ENCODE measurements around the gene OR1I1. TPM values are rescaled to one million over a fixed set of nuclear protein-coding genes. Genes with fewer than 3 reads are reported as not detected.
"Not testable (repeated sequence)": the region's sequence is repeated elsewhere in the genome, so short reads cannot be mapped to it uniquely, and the experiment has no call there.

OR1I1 gene, protein sequence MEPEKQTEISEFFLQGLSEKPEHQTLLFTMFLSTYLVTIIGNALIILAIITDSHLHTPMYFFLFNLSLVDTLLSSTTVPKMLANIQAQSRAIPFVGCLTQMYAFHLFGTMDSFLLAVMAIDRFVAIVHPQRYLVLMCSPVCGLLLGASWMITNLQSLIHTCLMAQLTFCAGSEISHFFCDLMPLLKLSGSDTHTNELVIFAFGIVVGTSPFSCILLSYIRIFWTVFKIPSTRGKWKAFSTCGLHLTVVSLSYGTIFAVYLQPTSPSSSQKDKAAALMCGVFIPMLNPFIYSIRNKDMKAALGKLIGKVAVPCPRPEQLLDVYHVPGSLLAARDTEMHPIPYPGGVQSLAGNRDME
- total RNA-seq, result not detected in 2 replicates

DNA sequence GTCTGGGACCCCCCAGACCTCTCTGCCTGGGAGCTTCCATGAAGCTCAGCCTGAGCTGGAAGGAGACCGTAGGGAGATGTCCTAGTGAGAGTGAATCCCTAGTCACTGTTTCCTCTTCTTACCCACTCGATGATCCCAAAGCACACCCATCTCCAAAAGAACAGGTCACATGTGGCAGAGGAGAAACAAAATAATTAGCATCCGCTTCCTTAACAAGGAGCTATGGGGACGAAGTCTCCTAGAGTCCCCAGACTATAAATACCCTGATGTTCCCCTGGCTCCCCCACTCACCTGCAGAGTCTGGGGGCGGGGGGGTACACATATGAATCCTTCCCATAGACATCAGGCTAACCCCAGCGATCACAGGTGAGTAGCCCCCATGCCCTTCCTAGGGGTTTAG, at the start of gene OR1I1:
OR1I1 (plus strand) TSS at position 301 of the 400 bp plus-strand sequence. CDS start 4,855 bp downstream, outside the sequence.
- H3K27ac Mint-ChIP-seq, result no peak within 1 kb of the TSS
- no peak for DNase-seq (ENCODE audit: low spot score)
- intact Hi-C loops (cut with micrococcal nuclease), result no loop called here

DNA sequence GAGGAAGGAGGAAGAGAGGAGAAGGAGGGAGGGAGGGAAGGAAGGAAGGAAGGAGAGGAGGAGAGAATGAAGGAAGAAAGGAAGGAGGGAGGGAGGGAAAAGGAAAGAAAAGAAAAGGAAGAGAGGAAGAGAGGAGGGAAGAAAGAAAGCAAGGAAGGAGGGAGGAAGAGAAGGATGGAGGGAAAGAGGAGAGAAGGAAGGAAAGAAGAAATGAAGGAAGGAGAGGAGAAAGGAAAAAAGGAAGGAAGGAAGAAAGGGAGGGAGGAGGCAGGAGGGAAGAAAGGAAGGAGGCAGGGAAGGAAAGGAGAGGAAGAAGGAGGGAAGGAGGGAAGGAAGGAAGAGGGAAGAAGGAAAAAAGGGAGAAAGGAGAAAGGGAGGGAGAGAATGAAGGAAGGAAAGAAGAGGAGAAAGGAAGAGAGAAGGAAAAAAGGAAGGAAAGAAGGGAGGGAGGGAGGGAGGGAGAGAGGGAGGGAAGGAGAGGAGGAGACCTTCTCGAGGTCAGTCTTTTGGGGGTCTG, 46.2 kb upstream of the OR1I1 start:
- intact Hi-C loops (cut with micrococcal nuclease), result no loop called here
- no peak for DNase-seq (ENCODE audit: low spot score)
- Mint-ChIP-seq H3K36me3 (ENCODE audit: low read depth) (no peaks in the 10 kb centered on the region), H3K27me3 (ENCODE audit: insufficient read depth) (peaks cover 1% of the 10 kb centered on the region), H3K27ac (no peak overlapping the region), H3K9me3 (no peaks in the 10 kb centered on the region), H3K4me3 (no peak overlapping the region), H3K4me1 (ENCODE audit: low read depth) (no peaks in the 10 kb centered on the region)

More for the DNA sequence above, at the start of gene OR1I1:
- Mint-ChIP-seq H3K27me3 (ENCODE audit: insufficient read depth) (peaks cover 4% of the 10 kb centered on the region), H3K36me3 (ENCODE audit: low read depth) (no peaks in the 10 kb centered on the region), H3K9me3 (no peaks in the 10 kb centered on the region), H3K4me1 (ENCODE audit: low read depth) (no peaks in the 10 kb centered on the region), H3K4me3 (no peak within 1 kb of the TSS)

DNA sequence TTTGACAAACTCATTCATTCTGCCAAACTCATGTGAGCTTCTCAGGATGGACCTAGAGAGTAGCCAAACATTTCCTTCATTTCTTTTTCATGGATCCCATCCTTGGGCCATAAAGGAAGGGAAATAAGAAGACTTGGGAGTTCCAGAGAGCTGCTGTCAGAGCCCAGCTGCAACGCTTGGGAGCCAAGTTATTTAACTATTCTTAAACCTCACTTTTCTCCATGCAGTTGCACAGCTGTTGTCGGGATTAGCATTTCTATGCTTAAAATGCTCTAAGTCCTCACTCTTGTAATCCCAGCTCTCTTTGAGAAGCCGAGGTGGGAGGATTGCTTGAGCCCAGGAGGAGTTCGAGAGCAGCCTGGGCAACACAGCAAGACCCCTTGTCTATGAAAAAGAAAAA, 44.4 kb upstream of the OR1I1 start:
- H3K9me3 Mint-ChIP-seq, result no peaks in the 10 kb centered on the region
- H3K27ac Mint-ChIP-seq, result no peak overlapping the region
- H3K27me3 Mint-ChIP-seq (ENCODE audit: insufficient read depth), result peaks cover 1% of the 10 kb centered on the region
- no peaks in the 10 kb centered on the region for H3K4me1 Mint-ChIP-seq (ENCODE audit: low read depth)
- intact Hi-C loops (cut with micrococcal nuclease), result no loop called here
- no peak for DNase-seq (ENCODE audit: low spot score)
- H3K36me3 Mint-ChIP-seq (ENCODE audit: low read depth), result no peaks in the 10 kb centered on the region
- H3K4me3 Mint-ChIP-seq, result no peak overlapping the region

DNA sequence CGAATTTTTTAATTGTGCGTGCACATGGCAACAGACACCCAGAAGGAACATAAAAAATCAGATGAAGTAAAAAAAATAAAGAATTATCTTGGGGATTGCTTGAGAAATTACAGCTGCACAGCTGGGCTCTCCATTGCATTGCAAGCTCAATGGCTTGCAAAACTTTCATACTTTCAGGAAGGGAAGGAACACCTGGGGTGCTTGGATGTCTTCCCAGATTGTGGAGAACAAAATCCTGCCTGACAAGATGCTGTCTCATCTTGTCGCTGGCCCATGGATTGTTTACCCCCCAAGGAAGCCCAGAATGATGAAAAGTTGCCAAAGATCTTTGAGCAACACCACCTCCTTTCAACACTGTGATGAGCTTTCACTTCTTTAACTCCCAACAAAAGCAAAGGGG, 43.7 kb upstream of the OR1I1 start:
- Mint-ChIP-seq H3K4me3 (no peak overlapping the region), H3K36me3 (ENCODE audit: low read depth) (no peaks in the 10 kb centered on the region), H3K27ac (no peak overlapping the region), H3K9me3 (no peaks in the 10 kb centered on the region), H3K27me3 (ENCODE audit: insufficient read depth) (peaks cover 1% of the 10 kb centered on the region), H3K4me1 (ENCODE audit: low read depth) (no peaks in the 10 kb centered on the region)
- DNase-seq (ENCODE audit: low spot score), result no peak
- intact Hi-C loops (cut with micrococcal nuclease), result no loop called here

DNA sequence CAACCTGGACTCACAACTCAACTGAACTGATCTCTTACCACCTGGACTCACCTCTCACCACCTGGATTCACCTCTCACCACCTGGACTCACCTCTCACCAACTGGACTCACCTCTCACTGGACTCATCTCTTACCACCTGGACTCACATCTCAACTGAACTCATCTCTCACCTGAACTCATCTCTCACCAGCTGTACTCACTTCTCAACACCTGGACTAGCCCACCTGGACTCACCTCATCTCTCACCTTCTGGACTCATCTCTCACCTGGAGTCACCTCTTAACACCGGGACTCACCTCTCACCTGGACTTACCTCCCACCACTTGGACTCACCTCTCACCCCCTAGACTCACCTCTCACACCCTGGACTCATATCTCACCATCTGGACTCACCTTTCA, 40.0 kb upstream of the OR1I1 start:
- intact Hi-C loops (cut with micrococcal nuclease), result no loop called here
- no peak overlapping the region for H3K4me3 Mint-ChIP-seq
- no peaks in the 10 kb centered on the region for H3K36me3 Mint-ChIP-seq (ENCODE audit: low read depth)
- DNase-seq (ENCODE audit: low spot score), result no peak
- no peak overlapping the region for H3K27ac Mint-ChIP-seq
- no peaks in the 10 kb centered on the region for H3K9me3 Mint-ChIP-seq
- H3K27me3 Mint-ChIP-seq (ENCODE audit: insufficient read depth), result no peaks in the 10 kb centered on the region
- H3K4me1 Mint-ChIP-seq (ENCODE audit: low read depth), result no peaks in the 10 kb centered on the region

DNA sequence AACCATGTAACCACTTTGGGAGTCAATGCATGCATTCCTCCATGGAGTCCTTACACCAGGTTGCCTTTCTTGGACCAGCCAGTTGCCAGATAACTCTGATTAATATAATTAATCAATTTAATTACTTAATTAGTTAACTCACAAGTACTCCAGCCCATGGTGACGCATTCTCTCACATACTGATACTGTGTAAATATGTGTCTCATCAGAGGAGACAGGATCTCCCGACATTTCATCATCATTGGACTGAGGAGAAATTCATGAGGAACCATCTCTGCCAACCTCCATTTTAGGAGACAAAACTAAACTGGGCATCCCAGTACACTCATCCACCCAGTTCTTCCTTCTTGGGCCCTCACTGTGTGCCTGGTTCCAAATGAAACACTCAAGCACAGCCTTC, 39.2 kb upstream of the OR1I1 start:
- intact Hi-C loops (cut with micrococcal nuclease), result no loop called here
- Mint-ChIP-seq H3K9me3 (no peaks in the 10 kb centered on the region), H3K27me3 (ENCODE audit: insufficient read depth) (no peaks in the 10 kb centered on the region), H3K4me3 (no peak overlapping the region), H3K36me3 (ENCODE audit: low read depth) (no peaks in the 10 kb centered on the region), H3K27ac (no peak overlapping the region), H3K4me1 (ENCODE audit: low read depth) (no peaks in the 10 kb centered on the region)
- no peak for DNase-seq (ENCODE audit: low spot score)

DNA sequence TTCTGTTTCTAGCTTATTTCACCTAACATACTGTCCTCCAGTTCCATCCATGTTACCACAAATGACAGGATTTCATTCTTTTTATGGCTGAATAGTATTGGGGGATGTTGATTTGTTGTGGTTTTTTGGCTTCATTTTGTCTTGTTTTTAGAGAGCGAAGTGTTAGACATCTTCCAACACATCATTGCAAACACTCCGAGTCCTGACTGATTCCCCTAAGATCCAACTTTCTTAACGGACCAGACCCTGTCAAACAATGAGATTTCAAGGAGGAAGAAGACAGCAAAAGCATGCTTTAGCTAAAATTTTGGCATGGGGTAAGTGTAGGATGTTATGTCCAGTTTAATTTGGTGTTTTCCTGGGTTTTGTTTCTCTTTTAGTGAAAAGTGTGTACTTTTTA, 36.5 kb upstream of the OR1I1 start:
- no peak for DNase-seq (ENCODE audit: low spot score)
- H3K27ac Mint-ChIP-seq, result no peak overlapping the region
- H3K36me3 Mint-ChIP-seq (ENCODE audit: low read depth), result no peaks in the 10 kb centered on the region
- H3K27me3 Mint-ChIP-seq (ENCODE audit: insufficient read depth), result no peaks in the 10 kb centered on the region
- no peak overlapping the region for H3K4me3 Mint-ChIP-seq
- intact Hi-C loops (cut with micrococcal nuclease), result no loop called here
- no peaks in the 10 kb centered on the region for H3K9me3 Mint-ChIP-seq
- no peaks in the 10 kb centered on the region for H3K4me1 Mint-ChIP-seq (ENCODE audit: low read depth)

DNA sequence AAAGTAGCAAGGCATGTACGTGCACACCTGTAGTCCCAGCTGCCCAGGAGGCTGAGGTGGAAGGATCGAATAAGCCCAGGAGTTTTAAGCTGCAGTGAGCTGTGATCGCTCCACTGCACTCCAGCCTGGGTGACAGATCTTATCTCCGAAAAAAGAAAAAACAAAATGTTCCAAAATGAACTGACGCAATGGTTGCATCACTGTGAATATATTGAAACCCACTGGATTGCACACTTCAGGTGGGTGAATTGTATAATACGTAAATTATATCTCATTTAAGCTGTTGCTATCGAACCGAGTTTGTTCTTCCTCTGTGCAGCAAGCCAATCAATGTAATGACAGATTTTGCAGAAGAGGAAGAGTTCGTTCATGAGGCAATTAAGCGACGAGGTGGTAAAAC, 34.3 kb upstream of the OR1I1 start:
- no peaks in the 10 kb centered on the region for H3K4me1 Mint-ChIP-seq (ENCODE audit: low read depth)
- H3K27ac Mint-ChIP-seq, result no peak overlapping the region
- H3K27me3 Mint-ChIP-seq (ENCODE audit: insufficient read depth), result no peaks in the 10 kb centered on the region
- intact Hi-C loops (cut with micrococcal nuclease), result no loop called here
- DNase-seq (ENCODE audit: low spot score), result no peak
- H3K36me3 Mint-ChIP-seq (ENCODE audit: low read depth), result no peaks in the 10 kb centered on the region
- no peak overlapping the region for H3K4me3 Mint-ChIP-seq
- H3K9me3 Mint-ChIP-seq, result no peaks in the 10 kb centered on the region

DNA sequence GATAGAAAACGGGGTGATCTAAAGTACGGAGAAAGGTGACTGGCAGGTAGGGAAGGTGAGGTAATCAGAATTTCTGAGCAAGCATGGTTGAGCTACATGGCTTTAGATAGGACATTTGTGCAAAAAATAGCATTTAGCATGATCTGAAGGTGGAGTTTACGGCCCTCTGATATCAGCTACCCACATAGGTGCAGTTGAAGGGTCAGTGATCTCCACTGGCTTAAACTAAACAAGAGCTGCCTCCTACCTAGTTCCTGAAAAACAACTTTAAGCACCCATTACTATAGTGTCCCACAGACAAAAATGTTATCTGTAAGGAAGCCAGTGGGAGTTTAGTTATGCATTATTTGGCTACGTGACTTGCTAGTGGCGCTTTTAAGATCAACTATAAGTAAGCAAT, 33.9 kb upstream of the OR1I1 start:
- Mint-ChIP-seq H3K4me3 (no peak overlapping the region), H3K9me3 (no peaks in the 10 kb centered on the region), H3K27me3 (ENCODE audit: insufficient read depth) (no peaks in the 10 kb centered on the region), H3K4me1 (ENCODE audit: low read depth) (no peaks in the 10 kb centered on the region), H3K36me3 (ENCODE audit: low read depth) (no peaks in the 10 kb centered on the region), H3K27ac (no peak overlapping the region)
- no peak for DNase-seq (ENCODE audit: low spot score)
- intact Hi-C loops (cut with micrococcal nuclease), result no loop called here

DNA sequence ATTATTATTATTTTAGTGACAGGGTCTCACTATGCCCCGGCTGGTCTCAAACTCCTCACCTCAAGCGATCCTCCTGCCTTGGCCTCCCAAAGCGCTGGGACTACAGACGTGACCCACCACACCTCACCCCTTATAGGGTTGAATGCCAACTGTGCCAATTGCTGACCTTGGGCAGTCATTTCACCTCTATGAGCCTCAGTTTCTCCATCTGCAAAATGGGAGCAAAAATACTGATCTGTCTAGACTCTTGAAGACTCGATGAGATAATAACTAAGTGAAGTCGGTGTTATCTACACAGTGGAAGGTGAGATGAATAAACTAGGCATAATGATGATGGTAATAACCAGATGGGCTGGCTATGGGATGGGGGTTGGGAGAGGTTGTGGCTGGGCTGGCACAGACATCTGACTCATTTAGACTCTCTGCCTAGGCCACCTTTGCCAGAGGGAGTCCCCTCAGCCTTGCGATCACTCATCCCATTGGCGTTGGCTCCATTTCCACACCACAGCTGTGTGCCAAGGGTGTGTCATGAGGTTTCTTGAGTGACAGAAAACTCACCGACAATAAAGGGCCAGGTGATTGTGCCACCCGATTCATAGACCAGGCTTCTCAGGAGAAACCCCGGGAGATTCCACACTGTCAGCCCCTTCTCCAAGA, 33.0 kb upstream of the OR1I1 start, which contains the start of gene CASP14:
CASP14 (plus strand) TSS at position 596 of the 657 bp plus-strand sequence. CDS start 2,772 bp downstream, outside the sequence.
- intact Hi-C loops (cut with micrococcal nuclease), result no loop called here
- Mint-ChIP-seq H3K4me3 (no peak within 1 kb of the TSS), H3K9me3 (no peaks in the 10 kb centered on the region)

DNA sequence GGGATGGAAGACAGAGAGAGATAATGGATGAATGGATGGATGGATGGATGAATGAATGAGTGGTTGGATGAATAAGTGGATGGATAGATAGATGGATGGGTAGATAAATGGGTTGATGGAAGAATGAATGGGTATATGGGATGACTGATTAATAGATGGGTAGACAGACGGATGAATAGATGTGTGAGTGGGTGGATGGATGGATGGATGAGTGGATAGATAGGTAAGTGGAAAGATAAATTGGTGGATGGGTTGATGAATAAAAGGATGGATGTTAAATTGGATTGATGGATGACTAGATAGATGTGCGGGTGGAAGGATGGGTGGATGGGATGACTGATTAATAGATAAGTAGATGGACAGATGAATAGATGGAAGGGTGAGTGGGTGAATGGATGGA, 31.4 kb upstream of the OR1I1 start:
- no peak for DNase-seq (ENCODE audit: low spot score)
- no peak overlapping the region for H3K27ac Mint-ChIP-seq
- H3K4me3 Mint-ChIP-seq, result no peak overlapping the region
- no peaks in the 10 kb centered on the region for H3K4me1 Mint-ChIP-seq (ENCODE audit: low read depth)
- no peaks in the 10 kb centered on the region for H3K27me3 Mint-ChIP-seq (ENCODE audit: insufficient read depth)
- no peaks in the 10 kb centered on the region for H3K36me3 Mint-ChIP-seq (ENCODE audit: low read depth)
- intact Hi-C loops (cut with micrococcal nuclease), result no loop called here
- H3K9me3 Mint-ChIP-seq, result no peaks in the 10 kb centered on the region

More for the DNA sequence above, 33.0 kb upstream of the OR1I1 start, which contains the start of gene CASP14:
- Mint-ChIP-seq H3K27me3 (ENCODE audit: insufficient read depth) (no peaks in the 10 kb centered on the region), H3K4me1 (ENCODE audit: low read depth) (no peaks in the 10 kb centered on the region), H3K27ac (no peak within 1 kb of the TSS), H3K36me3 (ENCODE audit: low read depth) (no peaks in the 10 kb centered on the region)
- no peak for DNase-seq (ENCODE audit: low spot score)

DNA sequence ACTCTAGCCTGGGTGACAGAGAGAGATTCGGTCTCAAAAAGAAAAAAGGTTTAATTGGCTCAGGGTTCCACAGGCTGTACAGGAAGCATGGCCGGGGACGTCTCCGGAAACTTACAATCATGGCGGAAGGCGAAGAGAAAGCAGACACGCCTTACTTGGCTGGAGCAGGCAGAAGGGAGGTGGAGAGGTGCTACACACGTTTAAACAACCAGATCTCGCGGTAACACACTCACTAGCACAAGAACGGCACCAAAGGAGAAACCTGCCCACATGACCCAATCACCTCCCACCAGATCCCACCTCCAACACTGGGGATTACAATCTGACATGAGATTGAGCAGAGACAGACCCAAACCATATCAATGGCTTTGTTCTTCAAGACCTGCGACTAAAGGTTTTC, 20.0 kb upstream of the OR1I1 start:
- no peaks in the 10 kb centered on the region for H3K9me3 Mint-ChIP-seq
- intact Hi-C loops (cut with micrococcal nuclease), result no loop called here

DNA sequence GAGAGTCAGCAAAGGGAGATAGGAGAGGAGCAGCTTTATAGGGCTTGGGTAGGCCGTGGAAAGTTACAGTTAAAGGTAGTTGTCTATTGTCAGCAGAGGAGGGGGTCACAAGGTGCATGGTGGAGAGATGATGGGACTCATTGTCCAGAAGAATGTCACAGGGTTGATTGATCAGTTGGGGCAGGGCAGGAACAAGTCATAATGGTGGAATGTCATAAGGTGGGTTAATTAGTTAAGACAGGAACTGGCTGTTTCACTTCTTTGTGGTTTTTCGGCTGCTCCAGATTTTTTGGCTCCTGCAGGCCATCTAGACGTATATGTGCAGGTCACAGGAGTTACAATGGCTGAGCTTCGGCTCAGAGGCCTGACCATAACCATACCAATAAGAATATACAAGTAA, 11.6 kb upstream of the OR1I1 start:
- H3K36me3 Mint-ChIP-seq (ENCODE audit: low read depth); H3K4me1 Mint-ChIP-seq (ENCODE audit: low read depth); DNase-seq (ENCODE audit: low spot score); H3K27ac Mint-ChIP-seq; H3K27me3 Mint-ChIP-seq (ENCODE audit: insufficient read depth); intact Hi-C loops (cut with micrococcal nuclease); H3K4me3 Mint-ChIP-seq; H3K9me3 Mint-ChIP-seq: not testable (repeated sequence)

More for the DNA sequence above, 20.0 kb upstream of the OR1I1 start:
- Mint-ChIP-seq H3K36me3 (ENCODE audit: low read depth) (no peaks in the 10 kb centered on the region), H3K27ac (no peak overlapping the region), H3K4me1 (ENCODE audit: low read depth) (no peaks in the 10 kb centered on the region), H3K27me3 (ENCODE audit: insufficient read depth) (peaks cover 4% of the 10 kb centered on the region), H3K4me3 (no peak overlapping the region)
- no peak for DNase-seq (ENCODE audit: low spot score)
